Neural progenitor cell (in vitro differentiated cells): ENCODE results near the gene CHD5. TPM values are rescaled to one million over a fixed set of nuclear protein-coding genes. Genes with fewer than 3 reads are reported as not detected.

Experiments used
- DNase-seq: peaks from one replicate; pipeline ENCODE4 v3.0.0-alpha.2; 2016; ENCODE audit warnings: low spot score
- H2AFZ ChIP-seq: fragments of 200-600 bp; sonication (generic); replicated peaks from 2 replicates; pipeline ENCODE4 v1.6.1; 2016; ENCODE audit warnings: antibody characterized with exemption
- H3F3A ChIP-seq: fragments of 200-600 bp; sonication (generic); 2 replicates; pipeline ENCODE4 v1.6.1; 2016; ENCODE audit warnings: antibody characterized with exemption, low read depth
- H3K27ac ChIP-seq: fragments of 200-600 bp; sonication (generic); 2 replicates; pipeline ENCODE4 v1.5.1; 2016; ENCODE audit warnings: mild to moderate bottlenecking
- H3K27me3 ChIP-seq: fragments of 200-600 bp; sonication (generic); 2 replicates; pipeline ENCODE4 v1.6.1; 2016; ENCODE audit warnings: mild to moderate bottlenecking, moderate library complexity
- H3K36me3 ChIP-seq: fragments of 200-600 bp; sonication (generic); 2 replicates; pipeline ENCODE4 v1.5.1; 2016
- H3K4me1 ChIP-seq: fragments of 200-600 bp; sonication (generic); 2 replicates; pipeline ENCODE4 v1.6.1; 2016; ENCODE audit warnings: mixed run types
- H3K4me2 ChIP-seq: fragments of 200-600 bp; sonication (generic); 2 replicates; pipeline ENCODE4 v1.6.1; 2016
- H3K4me3 ChIP-seq: fragments of 200-600 bp; sonication (generic); 2 replicates; pipeline ENCODE4 v1.5.1; 2016
- H3K79me2 ChIP-seq: fragments of 200-600 bp; sonication (generic); 2 replicates; pipeline ENCODE4 v1.6.1; 2016; ENCODE audit warnings: low read depth
- H3K9ac ChIP-seq: fragments of 200-600 bp; sonication (generic); 2 replicates; pipeline ENCODE4 v1.6.1; 2016
- H3K9me3 ChIP-seq: fragments of 200-600 bp; sonication (generic); 2 replicates; pipeline ENCODE4 v1.5.1; 2016; ENCODE audit warnings: low read depth
- H4K20me1 ChIP-seq: fragments of 200-600 bp; sonication (generic); 2 replicates; pipeline ENCODE4 v1.6.1; 2016; ENCODE audit warnings: low read depth
- H3K27ac Mint-ChIP-seq: 3 replicates; pipeline ENCODE4 v1.8.0; 2021; ENCODE audit warnings: mixed read lengths
- H3K27me3 Mint-ChIP-seq: 2 replicates; pipeline ENCODE4 v1.8.0; 2022; ENCODE audit warnings: low read depth, mild to moderate bottlenecking, inconsistent platforms, moderate library complexity, mixed read lengths; ENCODE audit not compliant: insufficient read depth
- H3K36me3 Mint-ChIP-seq: 3 replicates; pipeline ENCODE4 v1.8.0; 2021; ENCODE audit warnings: mixed read lengths
- H3K4me1 Mint-ChIP-seq: 3 replicates; pipeline ENCODE4 v1.8.0; 2021; ENCODE audit warnings: mixed read lengths
- H3K4me3 Mint-ChIP-seq: 3 replicates; pipeline ENCODE4 v1.8.0; 2021; ENCODE audit warnings: mild to moderate bottlenecking, moderate library complexity, mixed read lengths
- H3K9me3 Mint-ChIP-seq: 3 replicates; pipeline ENCODE4 v1.8.0; 2020; ENCODE audit warnings: mixed read lengths
- CTCF ChIP-seq: fragments of 200-600 bp; sonication (generic); IDR thresholded peaks from 2 replicates; pipeline ENCODE4 v1.5.1; 2017; ENCODE audit warnings: antibody characterized with exemption, mild to moderate bottlenecking
- EZH2 ChIP-seq: fragments of 200-600 bp; sonication (generic); IDR thresholded peaks from 2 replicates; pipeline ENCODE4 v1.6.1; 2017; ENCODE audit warnings: antibody characterized with exemption, mild to moderate bottlenecking, moderate library complexity
- EZH2phosphoT487 ChIP-seq: fragments of 200-600 bp; sonication (generic); IDR thresholded peaks from 2 replicates; pipeline ENCODE4 v1.6.1; 2017; ENCODE audit warnings: antibody characterized with exemption
- total RNA-seq: library from RNA; depleted of rRNA; stranded (reverse); fragments of >200 nt; gene quantifications from 2 replicates; pipeline ENCODE4 v1.2.3, GENCODE V29; 2015; ENCODE audit warnings: low replicate concordance

The CHD5 gene
- total RNA-seq, 1 donor from 2014 or later, result 0.17 TPM

- peak overlapping the region; percentile 36 for H3K4me3 ChIP-seq
- peaks cover 14% of the 10 kb centered on the region for H3K4me1 Mint-ChIP-seq
- no peak overlapping the region for H3K9ac ChIP-seq
Measured at GRCh38 chr1:6178751-6179563, 1.2 kb downstream of the CHD5 start.

GRCh38 chr1:6177681-6178380 lies 2.3 kb downstream of the CHD5 start:
- peak overlapping the region; percentile 67 for H3K4me3 Mint-ChIP-seq
- no peaks in the 10 kb centered on the region for H3K36me3 Mint-ChIP-seq
- DNase-seq, result no peak
- no peak overlapping the region for H3K27ac Mint-ChIP-seq
- H3K4me3 ChIP-seq, result no peak overlapping the region
- no peaks in the 10 kb centered on the region for H3K9me3 Mint-ChIP-seq
- no peaks in the 10 kb centered on the region for H3K79me2 ChIP-seq
- H2AFZ ChIP-seq, result no peak overlapping the region
- H3K27ac ChIP-seq, result no peak overlapping the region
- no peak for TF ChIP-seq CTCF
- no peak for TF ChIP-seq EZH2
- no peak for TF ChIP-seq EZH2phosphoT487
- H3K4me1 ChIP-seq, result peaks cover 21% of the 10 kb centered on the region
- H3K4me1 Mint-ChIP-seq, result peaks cover 14% of the 10 kb centered on the region
- H3K4me2 ChIP-seq, result no peak overlapping the region
- no peak overlapping the region for H3K9ac ChIP-seq
- peaks cover 81% of the 10 kb centered on the region for H3K27me3 ChIP-seq
- peaks cover 43% of the 10 kb centered on the region for H3K27me3 Mint-ChIP-seq
- peaks cover 22% of the 10 kb centered on the region for H3F3A ChIP-seq
- no peaks in the 10 kb centered on the region for H3K9me3 ChIP-seq
- H4K20me1 ChIP-seq, result peaks cover 46% of the 10 kb centered on the region
- no peaks in the 10 kb centered on the region for H3K36me3 ChIP-seq

More at GRCh38 chr1:6178751-6179563, 1.2 kb downstream of the CHD5 start:
- no peaks in the 10 kb centered on the region for H3K36me3 ChIP-seq
- Mint-ChIP-seq H3K36me3 (no peaks in the 10 kb centered on the region), H3K27me3 (peaks cover 48% of the 10 kb centered on the region), H3K4me3 (peak overlapping the region; percentile 71), H3K9me3 (no peaks in the 10 kb centered on the region), H3K27ac (no peak overlapping the region)
- peak overlapping the region; percentile 73 for H3K4me2 ChIP-seq
- H4K20me1 ChIP-seq, result peaks cover 57% of the 10 kb centered on the region
- peak; percentile 60 for DNase-seq
- H3K9me3 ChIP-seq, result no peaks in the 10 kb centered on the region
- H3K4me1 ChIP-seq, result peaks cover 21% of the 10 kb centered on the region
- no peak overlapping the region for H3K27ac ChIP-seq
- TF ChIP-seq EZH2phosphoT487 (peak; percentile 88), CTCF (peak; percentile 16), EZH2 (peak; percentile 97)
- peaks cover 84% of the 10 kb centered on the region for H3K27me3 ChIP-seq
- H2AFZ ChIP-seq, result no peak overlapping the region
- peaks cover 28% of the 10 kb centered on the region for H3F3A ChIP-seq
- no peaks in the 10 kb centered on the region for H3K79me2 ChIP-seq

- Mint-ChIP-seq H3K27ac (no peak overlapping the region), H3K9me3 (no peaks in the 10 kb centered on the region), H3K36me3 (no peaks in the 10 kb centered on the region), H3K4me1 (peaks cover 14% of the 10 kb centered on the region), H3K4me3 (no peak overlapping the region), H3K27me3 (peaks cover 33% of the 10 kb centered on the region)
- no peak overlapping the region for H2AFZ ChIP-seq
- no peak for TF ChIP-seq EZH2
- TF ChIP-seq CTCF, result no peak
- TF ChIP-seq EZH2phosphoT487, result no peak
- H3K27me3 ChIP-seq, result peaks cover 71% of the 10 kb centered on the region
- peaks cover 37% of the 10 kb centered on the region for H4K20me1 ChIP-seq
- no peaks in the 10 kb centered on the region for H3K79me2 ChIP-seq
- no peak overlapping the region for H3K4me3 ChIP-seq
- H3K9me3 ChIP-seq, result no peaks in the 10 kb centered on the region
- H3F3A ChIP-seq, result peaks cover 18% of the 10 kb centered on the region
- no peak for DNase-seq
- no peak overlapping the region for H3K9ac ChIP-seq
- H3K27ac ChIP-seq, result no peak overlapping the region
- no peak overlapping the region for H3K4me2 ChIP-seq
- no peaks in the 10 kb centered on the region for H3K36me3 ChIP-seq
- peaks cover 20% of the 10 kb centered on the region for H3K4me1 ChIP-seq
Measured at GRCh38 chr1:6176779-6177178, 3.3 kb downstream of the CHD5 start.
